ENCODE results near the gene SMC2. TPM values are rescaled to one million over a fixed set of nuclear protein-coding genes. Genes with fewer than 3 reads are reported as not detected.

SMC2 gene
- total RNA-seq, 2 donors from 2014 or later, result 32.3 to 32.5 TPM

DNA sequence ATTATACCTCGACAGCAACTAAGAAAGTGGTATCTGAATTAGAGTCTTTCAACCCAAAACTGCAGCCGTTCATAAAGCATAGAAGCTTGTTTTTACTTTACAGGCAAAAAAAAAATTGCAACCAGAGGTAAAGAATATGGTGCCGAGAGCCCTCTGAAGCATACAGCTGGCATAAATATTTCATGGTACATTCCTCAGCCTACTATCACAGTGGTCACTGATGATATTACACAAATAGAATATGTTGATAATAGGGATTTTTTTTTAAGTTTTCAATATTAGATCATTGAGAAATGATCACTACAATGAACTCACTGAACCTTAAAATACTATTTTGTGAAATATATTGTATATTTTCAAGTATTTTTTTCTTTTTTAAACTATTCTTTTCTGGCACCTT lies 6.2 kb upstream of the SMC2 start:
- no peak overlapping the region for H3K27ac ChIP-seq (ENCODE audit: low read depth, low read length)
- TF ChIP-seq, protein P1, sequence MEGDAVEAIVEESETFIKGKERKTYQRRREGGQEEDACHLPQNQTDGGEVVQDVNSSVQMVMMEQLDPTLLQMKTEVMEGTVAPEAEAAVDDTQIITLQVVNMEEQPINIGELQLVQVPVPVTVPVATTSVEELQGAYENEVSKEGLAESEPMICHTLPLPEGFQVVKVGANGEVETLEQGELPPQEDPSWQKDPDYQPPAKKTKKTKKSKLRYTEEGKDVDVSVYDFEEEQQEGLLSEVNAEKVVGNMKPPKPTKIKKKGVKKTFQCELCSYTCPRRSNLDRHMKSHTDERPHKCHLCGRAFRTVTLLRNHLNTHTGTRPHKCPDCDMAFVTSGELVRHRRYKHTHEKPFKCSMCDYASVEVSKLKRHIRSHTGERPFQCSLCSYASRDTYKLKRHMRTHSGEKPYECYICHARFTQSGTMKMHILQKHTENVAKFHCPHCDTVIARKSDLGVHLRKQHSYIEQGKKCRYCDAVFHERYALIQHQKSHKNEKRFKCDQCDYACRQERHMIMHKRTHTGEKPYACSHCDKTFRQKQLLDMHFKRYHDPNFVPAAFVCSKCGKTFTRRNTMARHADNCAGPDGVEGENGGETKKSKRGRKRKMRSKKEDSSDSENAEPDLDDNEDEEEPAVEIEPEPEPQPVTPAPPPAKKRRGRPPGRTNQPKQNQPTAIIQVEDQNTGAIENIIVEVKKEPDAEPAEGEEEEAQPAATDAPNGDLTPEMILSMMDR (conservative IDR thresholded peaks at IDR 0.05), result no peak
- H3K9me3 ChIP-seq (ENCODE audit: control insufficient read depth, low read length), result no peaks in the 10 kb centered on the region
- no peaks in the 10 kb centered on the region for H3K4me1 ChIP-seq (ENCODE audit: control insufficient read depth, insufficient read depth, low read length)
- H3K4me3 ChIP-seq (ENCODE audit: low read length), result no peak overlapping the region
- Mint-ChIP-seq H3K4me3 (no peak overlapping the region), H3K36me3 (ENCODE audit: low read depth) (no peaks in the 10 kb centered on the region), H3K27ac (no peak overlapping the region), H3K9me3 (no peaks in the 10 kb centered on the region), H3K4me1 (no peaks in the 10 kb centered on the region), H3K27me3 (ENCODE audit: insufficient read depth) (no peaks in the 10 kb centered on the region)
- H3K27me3 ChIP-seq (ENCODE audit: control insufficient read depth, insufficient read depth, low read length, poor library complexity, severe bottlenecking), result no peaks in the 10 kb centered on the region
- 86% methylated on average over 3 of the region's 3 CpGs; no CpG with 5 or more reads in 1 of the 2 experiments for WGBS, 2 experiments (ENCODE audit: insufficient coverage in 1 of 2, insufficient read length in 1 of 2)
- no peak for DNase-seq
- H3K9ac ChIP-seq (ENCODE audit: extremely low read depth, low read length, poor library complexity, severe bottlenecking), result no peak overlapping the region
- no peaks in the 10 kb centered on the region for H3K36me3 ChIP-seq (ENCODE audit: control insufficient read depth, insufficient read depth, low read length)

DNA sequence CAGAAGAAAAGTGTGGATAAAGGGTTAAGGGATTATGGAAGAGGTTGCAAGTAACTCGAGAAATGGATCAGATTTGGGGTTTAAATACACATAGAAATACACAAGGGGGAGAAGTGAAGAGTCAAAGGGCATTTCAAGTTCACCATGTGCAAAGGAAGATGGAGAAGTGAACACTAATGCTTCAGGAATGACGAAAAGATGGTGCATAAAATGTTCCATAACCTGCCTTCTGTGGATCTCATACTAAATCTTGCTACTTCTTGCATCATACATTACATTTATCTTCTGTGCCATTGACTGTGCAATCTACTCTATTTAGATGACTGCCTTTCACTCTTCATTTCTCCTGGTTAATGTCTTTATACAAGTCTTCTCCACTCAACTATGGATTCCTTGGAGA lies 5.7 kb upstream of the SMC2 start:
- Mint-ChIP-seq H3K4me1 (no peaks in the 10 kb centered on the region), H3K27me3 (ENCODE audit: insufficient read depth) (no peaks in the 10 kb centered on the region), H3K27ac (no peak overlapping the region), H3K9me3 (no peaks in the 10 kb centered on the region), H3K4me3 (no peak overlapping the region), H3K36me3 (ENCODE audit: low read depth) (no peaks in the 10 kb centered on the region)
- Histone ChIP-seq H3K27ac (ENCODE audit: low read depth, low read length) (no peak overlapping the region), H3K9ac (ENCODE audit: extremely low read depth, low read length, poor library complexity, severe bottlenecking) (no peak overlapping the region), H3K4me1 (ENCODE audit: control insufficient read depth, insufficient read depth, low read length) (no peaks in the 10 kb centered on the region), H3K9me3 (ENCODE audit: control insufficient read depth, low read length) (no peaks in the 10 kb centered on the region), H3K4me3 (ENCODE audit: low read length) (no peak overlapping the region), H3K36me3 (ENCODE audit: control insufficient read depth, insufficient read depth, low read length) (no peaks in the 10 kb centered on the region), H3K27me3 (ENCODE audit: control insufficient read depth, insufficient read depth, low read length, poor library complexity, severe bottlenecking) (no peaks in the 10 kb centered on the region)
- TF ChIP-seq, protein P1 (conservative IDR thresholded peaks at IDR 0.05), result no peak
- 69 to 77% methylated on average over 2 of the region's 2 CpGs for WGBS, 2 experiments (ENCODE audit: insufficient coverage in 1 of 2, insufficient read length in 1 of 2)
- no peak for DNase-seq

DNA sequence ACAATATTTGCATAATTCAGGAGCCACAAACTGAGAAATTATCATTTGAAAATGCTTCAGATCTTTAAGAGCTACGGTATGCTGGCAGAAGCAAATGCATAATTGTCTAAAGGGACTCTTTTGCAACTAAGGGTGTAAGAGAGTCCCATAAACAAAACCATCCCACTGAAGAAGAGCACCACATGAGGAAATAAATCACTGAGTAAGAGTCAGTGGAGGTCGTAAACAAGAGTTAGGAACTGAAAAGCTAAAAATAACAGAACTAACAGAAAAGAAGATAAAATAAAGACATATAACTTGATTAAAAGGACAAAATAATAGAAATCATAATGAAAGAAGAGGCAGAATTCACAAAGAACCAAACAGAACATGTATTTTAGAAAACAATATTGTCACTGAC lies 3.5 kb upstream of the SMC2 start:
- 87 to 100% methylated on average over 1 to 2 of the region's 2 CpGs for WGBS, 2 experiments (ENCODE audit: insufficient coverage in 1 of 2, insufficient read length in 1 of 2)
- Histone ChIP-seq H3K27me3 (ENCODE audit: control insufficient read depth, insufficient read depth, low read length, poor library complexity, severe bottlenecking) (no peaks in the 10 kb centered on the region), H3K4me1 (ENCODE audit: control insufficient read depth, insufficient read depth, low read length) (no peaks in the 10 kb centered on the region), H3K9me3 (ENCODE audit: control insufficient read depth, low read length) (no peaks in the 10 kb centered on the region), H3K4me3 (ENCODE audit: low read length) (no peak overlapping the region), H3K36me3 (ENCODE audit: control insufficient read depth, insufficient read depth, low read length) (no peaks in the 10 kb centered on the region), H3K9ac (ENCODE audit: extremely low read depth, low read length, poor library complexity, severe bottlenecking) (no peak overlapping the region), H3K27ac (ENCODE audit: low read depth, low read length) (no peak overlapping the region)
- no peak for DNase-seq
- H3K4me3 Mint-ChIP-seq, result no peak overlapping the region
- H3K27me3 Mint-ChIP-seq (ENCODE audit: insufficient read depth), result no peaks in the 10 kb centered on the region
- peaks cover 8% of the 10 kb centered on the region for H3K4me1 Mint-ChIP-seq
- no peak overlapping the region for H3K27ac Mint-ChIP-seq
- no peaks in the 10 kb centered on the region for H3K36me3 Mint-ChIP-seq (ENCODE audit: low read depth)
- TF ChIP-seq, protein P1 (conservative IDR thresholded peaks at IDR 0.05), result no peak
- no peaks in the 10 kb centered on the region for H3K9me3 Mint-ChIP-seq

All from endodermal cell (in vitro differentiated cells).